HepG2 (cell line): ENCODE data around the gene TMEM132E.

Experiments
- CEBPB ChIP-seq: IDR thresholded peaks from 2 replicates; pipeline ENCODE4 v1.6.1; 2011; ENCODE audit warnings: low read depth, low read length, improper control_type of control experiment, borderline replicate concordance
- SMYD3 ChIP-seq: sonication (generic); formaldehyde crosslinking; IDR thresholded peaks from 2 replicates; pipeline ENCODE4 v1.8.1; 2023; ENCODE audit warnings: mild to moderate bottlenecking, missing genetic modification reagents
- ZNF367 ChIP-seq: sonication (generic); formaldehyde crosslinking; IDR thresholded peaks from 2 replicates; pipeline ENCODE4 v1.4.0; 2020; ENCODE audit warnings: missing genetic modification reagents, borderline replicate concordance
- TF ChIP-seq, protein P1 (sequence below): sonication (generic); formaldehyde crosslinking; IDR thresholded peaks from 2 replicates; pipeline ENCODE4 v1.5.0; 2020; ENCODE audit warnings: mild to moderate bottlenecking, missing genetic modification reagents, moderate library complexity
- TF ChIP-seq, protein P2 (sequence below): sonication (generic); formaldehyde crosslinking; IDR thresholded peaks from 2 replicates; pipeline ENCODE4 v1.4.0; 2020; ENCODE audit warnings: missing genetic modification reagents

DNA sequence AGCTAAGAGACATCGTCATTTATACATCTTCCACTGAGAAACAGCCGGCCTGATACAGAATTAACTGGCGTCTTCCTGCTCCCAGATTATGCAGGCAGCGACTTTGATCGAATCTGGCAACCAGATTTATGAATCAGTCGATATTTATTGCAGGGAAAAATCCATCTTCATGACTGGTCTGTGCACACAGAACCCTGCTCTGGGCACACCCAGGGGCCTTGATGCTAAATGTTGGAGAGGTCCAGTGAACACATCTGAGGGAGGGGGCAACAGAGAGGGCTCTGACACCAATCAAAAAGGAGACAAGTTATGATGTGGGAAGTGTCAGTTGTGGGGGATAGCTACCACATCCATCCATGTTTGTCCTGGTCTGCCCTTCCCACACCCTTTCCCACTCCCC lies 102.9 kb downstream of the TMEM132E start:
- TF ChIP-seq, protein P1, sequence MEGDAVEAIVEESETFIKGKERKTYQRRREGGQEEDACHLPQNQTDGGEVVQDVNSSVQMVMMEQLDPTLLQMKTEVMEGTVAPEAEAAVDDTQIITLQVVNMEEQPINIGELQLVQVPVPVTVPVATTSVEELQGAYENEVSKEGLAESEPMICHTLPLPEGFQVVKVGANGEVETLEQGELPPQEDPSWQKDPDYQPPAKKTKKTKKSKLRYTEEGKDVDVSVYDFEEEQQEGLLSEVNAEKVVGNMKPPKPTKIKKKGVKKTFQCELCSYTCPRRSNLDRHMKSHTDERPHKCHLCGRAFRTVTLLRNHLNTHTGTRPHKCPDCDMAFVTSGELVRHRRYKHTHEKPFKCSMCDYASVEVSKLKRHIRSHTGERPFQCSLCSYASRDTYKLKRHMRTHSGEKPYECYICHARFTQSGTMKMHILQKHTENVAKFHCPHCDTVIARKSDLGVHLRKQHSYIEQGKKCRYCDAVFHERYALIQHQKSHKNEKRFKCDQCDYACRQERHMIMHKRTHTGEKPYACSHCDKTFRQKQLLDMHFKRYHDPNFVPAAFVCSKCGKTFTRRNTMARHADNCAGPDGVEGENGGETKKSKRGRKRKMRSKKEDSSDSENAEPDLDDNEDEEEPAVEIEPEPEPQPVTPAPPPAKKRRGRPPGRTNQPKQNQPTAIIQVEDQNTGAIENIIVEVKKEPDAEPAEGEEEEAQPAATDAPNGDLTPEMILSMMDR, result no peak
- no peak for TF ChIP-seq CEBPB
- TF ChIP-seq ZNF367 (CRISPR knock-in tag), result no peak
- TF ChIP-seq, protein P2, sequence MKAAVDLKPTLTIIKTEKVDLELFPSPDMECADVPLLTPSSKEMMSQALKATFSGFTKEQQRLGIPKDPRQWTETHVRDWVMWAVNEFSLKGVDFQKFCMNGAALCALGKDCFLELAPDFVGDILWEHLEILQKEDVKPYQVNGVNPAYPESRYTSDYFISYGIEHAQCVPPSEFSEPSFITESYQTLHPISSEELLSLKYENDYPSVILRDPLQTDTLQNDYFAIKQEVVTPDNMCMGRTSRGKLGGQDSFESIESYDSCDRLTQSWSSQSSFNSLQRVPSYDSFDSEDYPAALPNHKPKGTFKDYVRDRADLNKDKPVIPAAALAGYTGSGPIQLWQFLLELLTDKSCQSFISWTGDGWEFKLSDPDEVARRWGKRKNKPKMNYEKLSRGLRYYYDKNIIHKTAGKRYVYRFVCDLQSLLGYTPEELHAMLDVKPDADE (CRISPR knock-in tag), result no peak
- TF ChIP-seq SMYD3 (CRISPR knock-in tag), result no peak
